HG03520 (cell line): ENCODE data around the gene RBM39.
"Not testable (repeated sequence)": the region's sequence is repeated elsewhere in the genome, so short reads cannot be mapped to it uniquely, and the experiment has no call there.

ENCODE experiments used
- ATAC-seq: cut with Tn5 transposase; IDR thresholded peaks from one replicate; pipeline ENCODE4 v1.9.1; 2021; ENCODE audit warnings: mild to moderate bottlenecking, moderate library complexity; ENCODE audit not compliant: unreplicated experiment

RBM39 gene

DNA sequence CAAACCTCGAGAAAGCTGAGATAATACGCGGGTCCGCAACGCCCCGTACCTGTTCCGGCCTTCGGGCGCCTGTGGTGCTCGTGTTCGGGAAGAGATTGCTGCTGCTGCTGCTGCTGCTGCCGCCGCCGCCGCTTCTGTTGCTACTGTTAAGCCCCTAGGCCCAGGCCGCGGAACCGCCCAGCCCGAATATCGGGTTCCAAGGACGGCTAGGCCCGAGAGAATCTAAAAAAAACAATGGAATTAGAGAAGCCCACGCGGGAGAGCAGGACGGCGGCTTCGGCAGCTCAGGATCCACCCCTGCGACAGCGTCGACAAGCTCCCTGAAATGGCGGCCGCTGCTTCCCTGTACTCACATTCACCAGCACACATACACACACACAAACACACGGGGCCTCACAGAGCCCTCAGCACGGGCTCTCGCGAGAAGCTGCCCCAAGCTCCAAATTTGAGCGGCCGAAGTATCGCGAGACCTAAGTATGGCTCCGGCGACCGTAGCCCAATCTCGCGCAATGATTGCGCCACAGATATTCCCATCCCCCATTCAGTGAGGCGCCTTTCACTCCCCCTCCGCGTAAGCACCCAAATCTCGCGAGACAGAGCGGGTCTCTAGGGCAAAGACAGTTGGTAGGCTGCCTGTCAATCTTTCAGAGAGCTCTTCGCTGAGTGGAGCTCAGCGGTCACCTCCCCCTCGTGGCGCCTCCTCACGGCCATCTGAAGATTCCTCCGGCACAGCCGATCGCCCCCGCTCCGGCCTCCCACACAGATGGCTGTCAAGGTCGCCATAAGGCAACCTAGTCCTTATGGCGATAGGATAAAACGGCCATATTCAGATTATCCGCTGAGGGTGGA, at the start of gene RBM39:
Gene RBM39 (minus strand): TSS at position 369 of the 849 bp plus-strand sequence. CDS start 1,386 bp downstream, outside the sequence.
- peak; percentile 81 for ATAC-seq

DNA sequence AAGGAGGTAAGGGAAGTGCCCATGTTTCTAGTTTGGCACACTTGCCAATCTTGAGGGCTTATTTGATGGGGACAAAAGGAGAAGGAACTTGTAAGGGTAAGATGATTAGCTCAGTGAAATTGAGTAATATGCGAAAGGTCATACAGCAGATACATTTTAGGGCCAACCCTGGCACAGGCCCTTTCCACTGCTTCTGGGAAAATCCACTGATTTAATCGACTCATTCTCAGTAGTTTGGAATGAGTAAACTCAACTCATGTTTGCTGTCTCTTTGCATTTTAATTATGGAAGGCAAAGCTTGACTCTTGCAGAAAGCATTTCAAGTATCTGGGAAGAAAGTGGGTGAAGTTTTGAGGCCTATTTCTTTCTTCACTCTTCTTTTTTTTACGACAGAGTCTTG, 49.8 kb upstream of the RBM39 start:
- no peak for ATAC-seq

DNA sequence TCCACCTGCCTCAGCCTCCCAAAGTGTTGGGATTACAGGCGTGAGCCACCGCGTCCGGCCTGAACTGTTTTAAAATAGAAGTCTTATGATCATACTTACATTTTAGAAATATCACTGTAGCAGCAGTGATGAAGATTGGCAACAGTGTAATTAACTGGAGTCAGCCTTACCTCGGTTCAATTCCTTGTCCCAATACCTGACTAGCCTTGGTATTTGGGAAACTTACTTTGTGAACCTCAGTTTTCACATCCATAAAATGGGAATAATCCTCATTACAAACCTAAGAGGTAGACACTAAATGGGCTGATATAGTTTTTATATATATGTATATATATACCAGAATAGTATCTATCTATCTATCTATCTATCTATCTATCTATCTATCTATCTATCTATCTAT, 49.0 kb upstream of the RBM39 start:
- no peak for ATAC-seq

DNA sequence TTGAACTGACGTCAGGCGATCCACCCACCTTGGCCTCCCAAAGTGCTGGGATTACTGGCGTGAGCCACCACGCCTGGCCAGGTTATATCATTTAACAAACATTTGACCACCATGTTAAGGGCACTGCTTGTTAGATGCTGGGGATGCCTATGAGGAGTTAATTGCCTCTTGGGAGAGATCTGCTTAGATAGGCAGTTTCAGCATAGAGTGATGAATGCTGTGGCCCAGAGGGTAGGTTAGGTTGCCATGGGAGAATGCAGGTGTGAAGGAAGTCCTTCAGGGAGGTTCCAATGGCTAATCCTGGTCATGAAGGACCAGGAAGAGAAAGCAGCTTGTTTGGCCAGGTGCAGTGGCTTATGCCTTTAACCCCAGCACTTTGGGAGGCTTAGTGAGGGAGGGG, 46.7 kb upstream of the RBM39 start:
- ATAC-seq, result no peak

DNA sequence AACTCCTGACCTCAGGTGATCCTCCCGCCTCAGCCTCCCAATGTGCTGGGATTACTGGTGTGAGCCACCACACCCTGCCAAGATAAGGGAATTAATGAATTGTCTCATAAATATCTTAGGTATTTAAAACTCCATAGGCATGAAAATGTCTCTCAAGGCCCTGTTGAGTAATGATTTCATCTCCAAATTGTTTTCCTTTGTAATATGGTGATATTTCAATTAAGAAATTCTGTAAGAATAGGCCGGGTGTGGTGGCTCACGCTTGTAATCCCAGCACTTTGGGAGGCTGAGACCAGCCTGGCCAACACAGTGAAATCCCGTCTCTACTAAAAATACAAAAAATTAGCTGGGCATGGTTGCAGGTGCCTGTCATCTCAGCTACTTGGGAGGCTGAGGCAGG, 43.5 kb upstream of the RBM39 start:
- ATAC-seq, result not testable (repeated sequence)

DNA sequence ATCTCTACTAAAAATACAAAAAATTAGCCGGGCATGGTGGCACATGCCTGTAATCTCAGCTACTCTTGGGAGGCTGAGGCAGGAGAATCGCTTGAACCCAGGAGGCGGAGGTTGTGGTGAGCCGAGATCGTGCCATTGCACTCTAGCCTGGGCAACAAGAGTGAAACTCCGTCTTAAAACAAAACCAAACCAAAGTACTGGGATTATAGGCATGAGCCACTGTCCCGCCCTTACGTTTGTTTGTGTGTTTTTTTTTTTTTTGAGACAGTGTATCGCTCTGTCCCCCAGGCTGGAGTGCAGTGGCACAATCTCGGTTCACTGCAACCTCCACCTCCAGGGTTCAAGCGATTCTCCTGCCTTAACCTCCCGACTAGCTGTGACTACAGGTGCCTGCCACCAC, 41.8 kb upstream of the RBM39 start:
- ATAC-seq, result not testable (repeated sequence)

DNA sequence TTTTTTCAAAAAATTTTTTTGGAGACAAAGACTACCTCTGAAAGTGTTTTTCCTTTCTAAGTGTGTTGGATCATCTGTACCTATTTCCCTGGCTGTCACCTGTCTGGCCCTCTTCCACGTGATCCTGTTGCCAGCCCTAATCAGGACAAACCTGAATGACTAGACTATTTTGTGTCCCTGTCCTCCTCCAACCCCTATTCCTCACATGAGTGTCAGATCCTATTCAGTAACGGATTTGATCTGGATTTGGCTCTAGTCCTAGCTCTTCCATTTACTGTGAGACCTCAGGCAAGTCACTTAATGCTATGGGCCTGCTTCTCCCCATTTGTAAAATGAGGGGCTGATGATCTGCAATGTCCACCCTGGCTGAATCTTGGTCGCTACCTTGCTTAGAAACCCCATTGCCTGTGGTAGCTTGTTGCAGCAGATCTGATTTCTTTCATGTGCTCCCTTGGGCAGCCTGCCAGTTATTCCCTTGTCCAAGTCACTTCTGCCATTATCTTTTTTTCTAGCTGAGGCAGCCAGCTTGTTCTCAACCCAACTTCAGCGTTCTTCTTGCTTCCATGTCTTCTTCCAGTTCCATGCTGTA, 34.5 kb upstream of the RBM39 start:
- ATAC-seq, result no peak

DNA sequence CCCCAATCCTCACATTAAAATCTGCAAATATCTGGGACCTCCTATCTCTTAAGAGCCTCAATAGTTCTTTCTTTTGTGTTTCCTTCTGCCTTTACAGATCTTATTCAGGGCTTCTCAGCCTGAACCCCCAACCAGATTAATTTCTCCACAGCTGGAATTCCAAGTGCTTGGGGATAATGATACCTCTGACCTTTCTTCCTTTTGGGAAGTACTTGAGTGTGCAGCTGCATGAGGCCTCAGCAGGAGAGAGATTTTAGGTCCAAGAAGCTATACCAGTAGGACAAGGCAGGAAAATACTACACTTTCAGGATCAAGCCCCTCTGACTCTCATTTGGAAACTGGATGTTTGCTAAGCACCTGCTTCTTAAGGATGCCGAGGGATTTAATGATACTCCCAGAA, 32.3 kb upstream of the RBM39 start:
- no peak for ATAC-seq

DNA sequence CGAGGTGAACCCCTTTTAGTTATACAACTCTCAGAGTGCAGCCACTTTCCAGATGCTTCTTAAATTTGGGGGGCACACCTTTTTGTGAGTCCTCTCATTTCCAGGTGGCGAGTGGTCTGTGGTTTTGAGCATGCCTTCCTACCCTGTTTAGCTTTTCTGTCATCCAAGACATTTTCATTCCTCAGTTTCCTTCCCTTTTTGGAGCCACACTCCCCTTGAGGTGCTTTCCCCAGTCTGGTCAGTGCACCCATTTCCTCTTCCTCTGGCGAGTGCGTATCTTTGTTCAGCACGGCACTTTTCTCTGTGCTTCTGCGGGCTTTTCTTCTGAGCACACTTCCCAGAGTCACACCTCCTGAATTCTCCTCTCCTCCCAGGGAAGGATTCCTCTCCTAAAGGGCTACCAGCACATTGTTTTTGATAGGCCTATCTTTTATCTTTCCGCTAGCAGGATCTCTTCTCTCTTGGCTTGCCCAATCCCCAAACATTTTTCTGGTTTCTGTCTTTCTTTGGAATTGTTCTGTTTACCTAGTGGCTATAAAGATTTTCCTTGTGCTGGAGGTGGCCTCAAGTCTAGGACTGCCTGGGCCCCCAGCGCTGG, 31.2 kb upstream of the RBM39 start:
- no peak for ATAC-seq

DNA sequence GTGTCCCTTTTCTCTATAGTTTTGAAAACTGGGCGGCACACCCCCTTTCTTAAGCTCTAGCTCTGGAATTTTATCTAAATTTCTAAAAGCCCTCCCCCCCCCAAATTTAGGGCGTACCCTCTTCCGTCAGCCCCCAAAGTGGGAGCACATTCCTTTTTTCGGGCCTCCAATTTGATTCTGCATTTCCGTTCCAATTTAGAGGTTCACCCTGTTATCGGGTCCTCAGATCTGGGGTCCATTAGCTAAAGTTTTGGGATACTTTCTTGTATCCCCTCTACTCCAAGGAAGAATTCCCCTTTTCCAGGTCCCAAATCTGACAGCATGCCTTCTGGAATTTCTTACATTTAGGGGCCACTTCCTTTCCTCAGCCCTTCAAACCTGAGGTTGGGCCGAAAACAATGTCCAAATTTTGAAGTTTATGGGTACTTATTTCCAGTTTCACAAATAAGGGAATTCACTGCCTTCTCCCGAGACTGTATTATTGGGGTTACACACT, 30.6 kb upstream of the RBM39 start:
- ATAC-seq, result no peak

DNA sequence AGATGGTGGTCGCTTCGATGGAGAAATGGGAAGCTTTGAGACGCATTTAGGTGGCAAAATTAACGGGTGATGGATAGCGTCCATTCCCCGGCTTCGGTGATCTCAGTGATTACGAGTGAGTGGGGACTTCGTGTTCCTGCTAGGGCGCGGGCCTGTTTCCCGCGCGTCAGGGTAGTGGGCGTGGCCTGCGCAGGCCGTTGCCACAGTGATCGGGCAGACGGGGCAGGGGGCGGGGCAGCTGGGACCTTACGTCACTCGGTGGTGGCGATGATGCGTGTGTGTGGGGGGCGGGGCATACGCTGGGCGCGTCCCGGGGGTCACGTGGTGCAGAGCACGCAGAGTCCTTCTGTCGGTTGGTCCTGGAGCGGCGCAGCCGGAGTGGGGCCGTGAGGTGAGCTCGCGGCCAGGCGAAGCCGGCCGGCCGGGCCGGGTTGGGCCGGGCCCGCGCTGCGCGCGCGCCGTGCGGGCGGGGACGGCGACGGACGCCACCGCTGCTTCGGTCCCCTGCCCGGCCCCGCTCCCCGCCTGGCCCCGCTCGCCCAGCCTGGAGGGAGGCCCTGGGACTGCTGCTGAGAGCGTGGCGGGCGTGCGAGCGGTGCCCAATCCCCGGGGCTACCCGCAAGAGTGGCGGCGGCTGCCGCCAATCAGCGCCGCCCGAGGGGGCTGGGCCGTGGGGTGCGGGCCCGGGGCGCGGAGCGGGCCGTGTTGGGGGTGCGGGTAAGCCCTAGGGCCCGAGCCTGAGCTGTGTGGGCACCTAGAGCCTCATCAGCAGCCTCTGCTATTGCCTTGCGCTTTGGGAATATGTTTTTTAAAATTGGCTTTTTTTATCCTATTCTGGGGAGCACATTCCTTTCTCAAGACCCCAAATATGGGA, 29.9 kb upstream of the RBM39 start, which contains the start of gene PHF20:
Gene PHF20 (plus strand): TSS at position 327 of the 874 bp plus-strand sequence. CDS start 29,508 bp downstream, outside the sequence.
- ATAC-seq, result peak; percentile 78

DNA sequence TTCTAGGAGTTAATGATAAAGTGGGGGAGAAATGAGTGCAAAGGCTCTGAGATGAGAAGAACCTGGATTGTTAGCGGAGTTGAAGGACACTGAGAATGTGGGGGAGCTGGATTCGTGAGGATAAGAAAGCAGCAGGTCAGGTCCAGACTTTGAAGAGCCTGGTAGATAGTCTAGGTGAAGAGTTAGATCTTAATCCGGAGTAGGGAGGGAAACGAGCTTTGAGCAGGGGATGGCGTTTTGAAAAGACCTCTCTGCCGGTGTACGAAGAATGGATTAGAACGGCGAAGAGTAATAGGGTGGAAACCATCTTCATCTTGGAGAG, 29.3 kb upstream of the RBM39 start:
- ATAC-seq, result no peak

DNA sequence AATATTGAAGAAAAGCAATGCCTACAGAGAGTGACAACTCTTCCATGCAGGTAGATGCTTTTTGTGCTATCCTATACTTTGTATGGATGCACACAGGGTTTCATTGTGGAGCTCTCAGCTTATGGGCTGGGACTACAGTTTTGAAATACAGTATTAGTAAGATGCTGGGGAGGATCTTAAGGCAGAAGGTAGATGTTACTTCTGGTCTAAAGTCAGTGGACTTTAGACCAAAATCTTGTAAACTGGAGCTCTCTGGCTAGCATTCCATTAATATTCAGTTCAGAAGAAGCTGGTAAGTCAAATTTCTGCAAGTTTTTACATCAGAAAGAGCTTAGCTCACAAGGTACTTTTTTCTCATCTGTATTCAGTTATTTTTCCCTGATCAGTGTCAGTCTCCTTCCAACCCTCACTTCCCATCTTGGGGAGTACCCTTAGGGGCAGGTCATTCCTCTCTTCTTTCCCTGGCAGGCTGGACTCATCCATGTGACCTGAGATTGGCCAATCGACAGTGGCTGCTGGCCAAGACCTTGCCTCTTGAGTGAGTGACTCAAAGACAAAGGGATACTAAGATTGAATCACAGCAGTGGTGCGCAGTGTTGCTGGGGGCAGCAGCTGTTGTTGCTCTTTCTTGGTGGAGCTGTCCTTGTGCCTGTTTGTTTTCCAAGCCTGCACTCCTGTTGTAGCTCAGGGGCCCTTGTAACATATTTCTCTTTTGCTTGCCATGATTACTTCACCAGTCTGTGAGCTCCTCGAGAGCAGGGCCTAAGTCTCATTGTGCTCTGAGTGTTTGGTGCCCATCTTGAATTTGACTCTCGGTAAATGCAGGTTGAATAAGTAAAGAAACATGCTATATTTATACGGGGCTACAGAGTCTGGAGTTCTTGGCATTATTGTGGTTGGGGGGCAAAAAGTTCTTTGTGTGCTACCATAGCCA, 26.9 kb upstream of the RBM39 start:
- no peak for ATAC-seq

DNA sequence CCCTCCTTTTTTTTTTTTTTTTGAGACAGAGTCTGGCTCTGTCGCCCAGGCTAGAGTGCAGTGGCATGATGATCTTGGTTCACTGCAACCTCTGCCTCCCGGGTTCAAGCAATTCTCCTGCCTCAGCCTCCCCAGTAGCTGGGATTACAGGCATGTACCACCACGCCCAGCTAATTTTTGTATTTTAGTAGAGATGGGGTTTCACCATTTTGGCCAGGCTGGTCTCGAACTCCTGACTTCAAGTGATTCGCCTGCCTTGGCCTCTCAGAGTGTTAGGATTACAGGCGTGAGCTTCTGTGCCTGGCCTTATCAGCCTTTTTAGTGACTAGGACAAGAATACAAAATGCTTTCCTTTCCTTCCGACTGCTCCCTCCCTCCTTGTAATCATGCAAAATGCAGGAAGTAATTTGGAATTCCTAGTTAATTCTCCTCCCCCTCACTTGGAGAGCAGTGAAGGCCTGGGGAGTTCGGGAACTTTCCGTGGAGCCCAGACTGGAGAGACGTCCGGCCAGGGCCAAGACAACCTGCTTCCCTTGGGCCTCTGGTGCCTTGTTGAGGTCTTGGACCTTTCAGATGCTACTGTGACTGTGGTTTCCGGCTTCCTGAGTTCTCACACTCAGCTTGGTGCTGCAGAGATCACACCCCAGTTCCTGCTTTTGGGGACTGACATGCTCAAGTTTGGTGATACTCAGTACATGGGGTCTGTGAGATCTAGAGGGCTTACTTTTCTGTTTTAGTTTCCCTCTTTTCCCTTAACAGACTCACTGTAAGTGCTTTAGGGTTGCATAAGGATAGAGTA, 25.8 kb upstream of the RBM39 start:
- ATAC-seq, result peak; percentile 38

DNA sequence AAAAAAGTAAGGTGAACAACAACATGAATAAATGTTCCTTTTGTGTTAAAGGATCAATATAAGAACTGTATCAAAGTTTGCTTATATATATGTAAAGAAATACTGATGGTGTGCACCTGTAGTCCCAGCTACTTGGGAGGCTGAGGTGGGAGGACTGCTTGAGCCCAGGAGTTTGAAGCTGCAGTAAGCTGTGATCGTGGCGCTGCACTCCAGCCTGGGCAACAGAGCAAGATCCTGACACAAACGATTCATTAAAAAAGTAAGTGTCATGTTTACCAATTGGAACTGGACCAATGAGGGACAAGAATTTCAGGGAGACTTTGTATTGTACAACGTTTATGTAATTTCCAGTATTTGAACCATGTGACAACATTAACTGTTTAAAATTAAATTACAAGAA, 24.8 kb upstream of the RBM39 start:
- no peak for ATAC-seq

DNA sequence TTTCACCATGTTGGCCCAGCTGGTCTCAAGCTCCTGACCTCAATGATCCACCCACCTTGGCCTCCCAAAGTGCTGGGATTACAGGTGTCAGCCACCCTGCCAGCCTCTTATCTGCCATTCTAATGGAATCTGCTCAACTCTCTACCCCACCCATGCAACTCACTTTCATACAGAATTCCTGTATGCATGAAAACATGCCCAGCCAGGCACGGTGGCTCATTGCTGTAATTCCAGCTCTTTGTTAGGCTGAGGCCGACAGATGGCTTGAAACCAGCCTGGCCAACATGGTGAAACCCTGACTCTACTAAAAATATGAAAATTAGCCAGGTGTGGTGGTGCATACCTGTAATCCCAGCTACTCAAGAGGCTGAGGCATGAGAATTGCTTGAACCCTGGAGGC, 22.9 kb upstream of the RBM39 start:
- not testable (repeated sequence) for ATAC-seq

DNA sequence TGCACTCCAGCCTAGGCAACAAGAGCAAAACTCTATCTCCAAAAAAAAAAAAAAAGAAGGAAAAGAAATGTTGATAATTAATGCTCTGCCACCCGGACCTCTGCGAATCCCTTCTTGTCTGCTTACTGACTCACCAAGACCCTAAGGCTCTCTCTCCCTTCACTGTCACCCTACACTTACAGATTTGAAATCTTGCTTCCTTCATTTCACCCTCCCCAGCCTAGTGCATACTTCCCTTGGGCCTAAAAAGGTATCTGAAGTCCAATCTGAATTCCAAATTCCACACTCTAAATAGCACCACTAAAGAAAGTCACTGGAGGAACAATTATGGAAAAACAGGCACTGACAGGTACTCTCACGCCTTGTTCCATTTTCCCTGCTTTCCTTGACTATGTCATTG, 20.4 kb upstream of the RBM39 start:
- no peak for ATAC-seq

DNA sequence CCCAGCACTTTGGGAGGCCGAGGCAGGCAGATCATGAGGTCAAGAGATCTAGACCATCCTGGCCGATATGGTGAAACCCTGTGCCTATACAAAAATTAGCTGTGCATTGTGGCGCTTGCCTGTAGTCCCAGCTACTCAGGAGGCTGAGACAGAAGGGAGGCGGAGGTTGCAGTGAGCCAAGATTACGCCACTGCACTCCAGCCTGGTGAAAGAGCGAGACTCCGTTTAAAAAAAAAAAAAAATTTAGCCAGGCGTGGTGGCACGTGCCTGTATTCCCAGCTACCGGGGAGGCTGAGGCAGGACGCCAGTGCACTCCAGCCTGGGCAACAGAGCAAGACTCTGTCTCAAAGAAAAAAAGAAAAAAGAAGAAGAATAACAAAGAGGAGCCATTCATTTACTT, 19.5 kb upstream of the RBM39 start:
- ATAC-seq, result not testable (repeated sequence)

DNA sequence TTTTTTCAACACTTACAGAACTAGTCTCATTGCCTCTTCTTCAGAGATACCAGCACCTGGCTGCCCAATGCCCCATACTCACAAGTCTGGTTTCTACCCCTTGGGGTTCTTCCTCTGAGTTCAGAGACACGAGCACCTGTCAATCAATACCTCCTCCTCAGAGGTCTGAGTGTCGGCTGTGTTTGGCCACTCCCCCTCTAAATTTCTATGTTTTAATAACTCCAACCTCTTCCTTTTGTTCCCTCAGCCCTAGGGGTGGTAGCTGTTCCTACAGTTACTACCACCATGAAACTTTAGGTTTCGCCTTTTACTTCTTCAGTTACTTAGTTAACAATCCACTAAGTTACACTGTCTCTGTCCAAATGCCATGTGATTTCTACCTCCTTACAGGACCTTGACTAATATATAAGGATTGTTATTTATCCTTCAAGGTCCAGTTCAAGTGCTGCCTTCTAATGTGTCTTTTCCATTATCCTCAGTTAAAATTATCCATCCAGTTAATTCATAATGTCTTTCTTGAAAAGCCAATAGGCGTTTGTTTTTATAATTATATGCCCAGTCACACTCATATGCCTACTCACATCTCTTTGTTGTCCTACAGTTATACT, 15.1 kb upstream of the RBM39 start:
- no peak for ATAC-seq
